HG03575 (cell line): Measurements from ENCODE around the gene SETD5.

Experiments used
- ATAC-seq: cut with Tn5 transposase; IDR thresholded peaks from one replicate; pipeline ENCODE4 v1.9.1; 2021; ENCODE audit not compliant: unreplicated experiment, insufficient number of reproducible peaks, low FRiP score; ENCODE audit errors: extremely low read depth

Gene SETD5

DNA sequence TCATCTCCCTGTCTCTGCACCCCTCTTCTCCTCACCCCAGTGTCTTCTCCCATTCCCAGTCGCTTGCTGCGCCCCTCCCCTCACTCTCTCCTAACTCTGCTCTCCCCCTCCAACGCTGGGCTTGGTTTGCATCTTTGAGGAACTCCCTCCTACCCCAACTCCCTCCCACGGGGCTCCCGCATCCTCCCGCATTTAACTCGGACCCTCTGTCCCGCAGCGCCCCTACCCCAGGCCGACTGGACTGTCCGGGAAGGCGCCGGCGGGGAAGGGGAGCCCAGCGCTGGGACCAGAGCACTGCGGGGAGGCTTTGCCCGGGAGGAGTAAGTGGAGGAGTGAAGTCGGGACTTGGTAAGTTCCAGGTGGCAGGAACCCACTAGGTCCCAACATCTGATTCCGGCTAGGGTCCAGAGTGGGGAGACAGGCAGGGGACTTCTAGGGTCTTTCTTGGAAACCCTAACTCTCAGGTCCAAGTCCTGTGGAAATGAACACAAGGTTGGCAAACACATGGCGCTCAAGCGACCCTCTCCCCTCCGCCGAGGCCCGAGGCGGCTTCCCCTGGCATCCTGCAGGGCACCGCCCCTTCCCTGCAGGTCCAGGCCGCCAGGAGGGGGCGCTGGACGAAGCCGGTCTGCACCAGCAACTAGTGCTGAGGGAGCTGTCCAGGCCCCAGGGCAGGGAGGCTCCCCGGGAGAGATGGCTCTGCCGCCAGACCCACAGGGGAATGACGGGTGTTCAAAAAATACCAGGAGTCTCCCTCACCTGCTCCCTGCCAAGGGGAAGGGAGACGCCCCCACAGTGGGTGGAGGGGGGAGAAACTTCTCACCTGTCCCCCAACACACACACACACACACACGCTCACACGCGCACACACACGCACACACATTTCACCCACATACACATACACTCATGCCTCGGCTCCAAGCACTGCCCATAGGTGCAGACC is 103.0 kb downstream of the SETD5 start:
- ATAC-seq = no peak

DNA sequence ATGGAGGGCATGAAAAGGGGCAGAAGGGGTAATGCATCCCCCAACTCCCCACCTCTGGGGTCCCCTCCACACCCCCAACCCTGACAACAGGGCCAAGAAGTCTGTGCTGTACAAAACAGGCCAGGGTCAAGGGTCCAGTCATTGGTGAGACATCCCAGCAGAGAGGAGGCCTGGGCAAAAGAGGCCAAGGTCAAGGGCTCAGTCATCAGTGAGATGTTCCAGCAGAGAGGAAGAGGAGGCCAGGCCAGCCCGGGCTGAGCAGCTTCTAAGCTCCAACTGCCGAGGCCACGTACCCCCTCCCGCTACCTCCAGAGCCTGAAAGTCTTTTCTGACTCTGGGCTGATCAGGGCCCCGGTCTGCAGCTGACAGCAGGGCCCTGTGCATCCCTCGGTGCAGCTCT is 103.8 kb downstream of the SETD5 start:
- no peak for ATAC-seq

DNA sequence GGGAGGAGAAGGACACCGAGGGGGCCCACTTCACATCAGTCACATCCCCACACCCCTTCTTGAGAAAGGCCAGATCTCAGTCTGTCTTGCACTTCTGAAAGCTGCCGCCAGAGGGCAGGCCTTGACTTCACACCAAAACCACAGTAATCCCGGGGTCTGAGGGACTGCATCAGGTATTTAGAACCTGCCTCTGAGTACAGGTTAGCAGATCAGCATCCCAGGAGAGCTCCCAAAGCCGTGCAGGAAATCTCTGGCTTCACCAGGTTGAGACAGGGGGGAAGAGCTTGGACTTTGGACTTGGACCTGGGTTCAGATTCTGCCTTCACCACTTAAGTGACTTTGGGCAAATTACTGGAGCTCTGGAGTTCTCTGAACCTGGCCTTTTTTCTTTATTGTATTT is 105.9 kb downstream of the SETD5 start:
- ATAC-seq = no peak

DNA sequence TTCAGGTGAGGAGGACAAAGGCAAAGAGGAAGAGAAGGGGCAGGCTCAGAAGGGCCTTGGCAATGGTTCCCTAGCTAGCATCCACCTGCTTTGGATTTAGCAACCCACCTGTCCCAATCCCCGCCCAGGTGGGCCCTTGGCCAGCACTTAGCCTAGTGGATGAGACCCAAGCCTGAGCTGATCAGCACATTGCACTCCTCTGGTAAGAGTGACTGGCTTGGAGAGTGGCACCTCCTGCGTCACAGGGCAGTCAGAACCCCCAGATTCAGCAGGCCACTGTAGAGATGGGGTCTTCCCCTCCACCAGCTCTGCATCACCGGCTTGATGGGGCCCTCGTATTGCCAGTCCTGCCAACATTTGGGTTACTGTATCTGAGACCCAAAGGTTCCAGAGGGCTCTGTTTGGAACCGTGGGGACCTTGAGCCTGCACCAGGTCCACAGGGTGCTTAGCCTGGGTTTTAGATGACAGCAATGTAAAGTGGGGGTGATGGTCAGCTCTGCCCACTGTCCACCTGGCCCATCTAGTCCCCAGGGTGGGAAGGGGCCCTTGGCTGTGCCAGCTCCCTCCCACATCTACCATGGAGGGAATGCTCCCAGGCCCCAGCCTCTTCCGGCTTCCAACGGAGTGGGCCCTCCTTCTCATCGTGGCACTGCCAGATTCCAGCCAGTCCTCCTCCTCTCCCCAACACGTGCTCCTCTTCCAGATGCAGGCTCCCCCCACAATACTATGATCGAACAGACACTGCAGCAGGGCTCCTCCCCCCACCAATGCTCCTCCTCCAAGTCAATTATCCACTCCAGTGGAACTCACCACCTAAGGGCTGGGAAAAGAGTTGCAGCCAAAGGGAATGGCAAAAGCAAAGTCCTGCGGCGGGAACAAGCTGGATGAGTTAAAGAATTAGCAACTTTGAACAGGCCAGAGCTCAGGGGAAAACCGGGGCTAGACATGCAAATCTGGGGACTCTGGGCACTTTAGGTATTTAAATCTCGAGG is 110.5 kb downstream of the SETD5 start:
- ATAC-seq = no peak

DNA sequence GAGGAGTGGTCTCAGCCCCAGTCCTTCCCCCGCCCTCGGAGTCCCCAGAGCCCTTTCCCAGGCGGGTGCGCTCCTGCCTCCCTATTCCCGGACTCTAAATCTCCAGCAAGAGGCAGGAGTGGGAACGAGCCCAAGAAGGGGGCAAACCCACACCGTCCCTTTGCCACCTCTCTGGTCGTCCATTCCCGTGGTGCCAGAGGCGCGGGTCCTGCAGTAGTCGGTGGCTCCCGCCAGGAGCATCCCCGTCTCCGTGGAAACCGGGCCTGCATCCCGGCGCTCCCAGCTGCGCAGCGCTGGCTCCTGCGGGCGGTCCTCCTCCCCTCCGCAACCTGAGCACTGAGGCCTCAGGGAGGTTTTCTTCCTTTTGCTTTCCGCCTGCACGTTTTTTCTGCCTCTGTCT is 111.4 kb downstream of the SETD5 start:
- ATAC-seq = no peak

DNA sequence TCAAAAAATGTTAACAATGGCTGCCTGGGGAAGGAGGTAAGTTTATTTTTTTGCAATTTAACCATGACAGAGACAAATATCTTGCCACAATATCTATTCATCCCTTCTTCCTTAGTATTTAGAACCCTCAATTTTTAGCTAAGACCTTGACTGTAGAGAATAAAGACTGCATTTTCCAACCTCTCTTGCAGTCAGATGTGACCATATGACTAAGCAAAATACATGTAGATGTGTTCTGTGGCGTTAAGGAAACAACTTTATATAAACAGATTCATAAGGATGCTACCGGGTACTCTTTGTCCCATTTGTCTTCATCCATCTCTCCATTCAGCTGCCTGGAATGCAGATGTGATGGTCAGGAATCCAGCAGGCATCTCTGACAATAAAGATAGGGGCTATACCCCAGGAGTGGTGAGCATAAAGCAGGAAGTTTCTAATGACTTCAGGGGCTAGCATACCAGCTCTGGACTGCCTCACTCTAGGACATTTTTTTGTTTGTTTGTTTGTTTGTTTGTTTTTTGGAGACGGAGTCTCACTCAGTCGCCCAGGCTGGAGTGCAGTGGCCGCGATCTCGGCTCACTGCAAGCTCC is 115.1 kb downstream of the SETD5 start:
- no peak for ATAC-seq

DNA sequence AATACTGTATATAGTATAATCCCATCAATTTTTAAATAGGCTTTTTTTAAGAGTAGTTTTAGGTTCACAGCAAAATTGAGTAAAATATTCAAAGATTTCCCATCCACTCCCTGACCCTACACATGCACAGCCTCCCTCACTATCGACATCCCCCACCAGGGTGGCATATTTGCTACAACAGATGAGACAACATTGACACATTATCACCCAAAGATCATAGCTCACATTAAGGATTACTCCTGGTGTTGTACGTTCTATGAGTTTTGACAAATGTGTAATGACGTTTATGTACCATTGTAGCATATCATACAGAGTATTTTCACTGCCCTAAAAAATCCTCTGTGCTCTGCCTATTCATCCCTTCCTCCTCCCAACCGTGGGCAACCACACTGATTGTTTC is 116.9 kb downstream of the SETD5 start:
- no peak for ATAC-seq

DNA sequence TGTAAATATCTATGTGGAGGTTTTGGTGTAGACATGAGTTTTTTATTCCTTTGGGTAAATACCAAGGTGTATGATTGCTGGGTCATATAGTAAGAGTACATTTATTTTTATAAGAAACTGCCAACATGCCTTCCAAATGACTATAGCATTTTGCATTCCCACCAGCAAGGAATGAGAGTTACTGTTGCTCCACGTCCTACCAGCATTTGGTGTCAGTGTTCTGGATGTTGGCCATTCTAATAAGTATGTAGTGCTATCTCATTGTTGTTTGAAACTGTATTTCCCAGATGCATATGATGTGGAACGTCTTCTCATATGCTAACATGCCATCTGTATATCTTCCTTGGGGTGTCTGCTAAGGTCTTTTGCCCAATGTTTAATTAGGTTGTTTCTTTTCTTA is 117.5 kb downstream of the SETD5 start:
- ATAC-seq = no peak

DNA sequence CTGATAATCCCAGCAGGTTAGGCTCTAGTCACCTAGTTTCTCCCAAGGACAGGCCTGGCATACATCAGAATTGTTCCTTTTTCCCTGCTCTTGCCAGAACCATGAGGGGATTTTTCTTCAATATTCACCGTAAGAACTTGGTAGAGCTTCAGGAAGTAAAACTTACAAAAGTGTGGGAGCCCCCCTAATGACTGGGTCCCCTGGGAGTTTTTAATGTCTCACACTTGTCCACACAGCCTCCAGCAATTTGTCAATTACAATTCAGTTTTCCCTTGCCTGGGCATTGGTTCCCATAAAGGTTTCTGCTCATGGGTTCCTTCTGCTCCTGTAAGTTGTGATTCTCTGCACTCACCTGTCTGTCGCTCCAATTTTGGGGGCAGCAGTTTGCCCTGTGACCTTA is 127.7 kb downstream of the SETD5 start:
- no peak for ATAC-seq
